GM10266 (cell line): ENCODE measurements around the gene GMEB2.

Experiments used
- DNase-seq: peaks from one replicate; pipeline ENCODE4 v3.0.0; 2012; ENCODE audit errors: extremely low spot score
- CTCF ChIP-seq: IDR thresholded peaks from 2 replicates; pipeline ENCODE4 v1.5.1; 2012; ENCODE audit warnings: mild to moderate bottlenecking, low read depth; ENCODE audit not compliant: control insufficient read depth, insufficient read depth; ENCODE audit errors: missing control alignments

The GMEB2 gene

GRCh38 chr20:63548542-63548941 lies 78.4 kb downstream of the GMEB2 start:
- no peak for TF ChIP-seq CTCF

GRCh38 chr20:63547725-63548480 lies 79.0 kb downstream of the GMEB2 start, which contains the start of gene SRMS:
Gene SRMS (minus strand): TSS chr20:63547749. CDS start chr20:63547463, 286 bp downstream.
- no peak for DNase-seq
- TF ChIP-seq CTCF, result no peak

More at GRCh38 chr20:63548542-63548941, 78.4 kb downstream of the GMEB2 start:
- DNase-seq, result no peak

- no peak for TF ChIP-seq CTCF
- DNase-seq, result no peak
Measured at GRCh38 chr20:63546956-63547724, 79.8 kb downstream of the GMEB2 start.

- no peak for DNase-seq
- TF ChIP-seq CTCF, result no peak
Measured at GRCh38 chr20:63546256-63546955, 80.5 kb downstream of the GMEB2 start.

- DNase-seq, result no peak
- TF ChIP-seq CTCF, result no peak
Measured at GRCh38 chr20:63545814-63546213, 81.1 kb downstream of the GMEB2 start.

GRCh38 chr20:63544958-63545516 lies 81.9 kb downstream of the GMEB2 start:
- no peak for DNase-seq
- TF ChIP-seq CTCF, result no peak
